ENCODE data around the gene UNC5B.

Gene UNC5B

GRCh38 chr10:71316056-71316785 lies 103.9 kb downstream of the UNC5B start:
- TF ChIP-seq CTCF (conservative IDR thresholded peaks at IDR 0.05), result no peak
- H3K27ac ChIP-seq, result no peak overlapping the region

DNA sequence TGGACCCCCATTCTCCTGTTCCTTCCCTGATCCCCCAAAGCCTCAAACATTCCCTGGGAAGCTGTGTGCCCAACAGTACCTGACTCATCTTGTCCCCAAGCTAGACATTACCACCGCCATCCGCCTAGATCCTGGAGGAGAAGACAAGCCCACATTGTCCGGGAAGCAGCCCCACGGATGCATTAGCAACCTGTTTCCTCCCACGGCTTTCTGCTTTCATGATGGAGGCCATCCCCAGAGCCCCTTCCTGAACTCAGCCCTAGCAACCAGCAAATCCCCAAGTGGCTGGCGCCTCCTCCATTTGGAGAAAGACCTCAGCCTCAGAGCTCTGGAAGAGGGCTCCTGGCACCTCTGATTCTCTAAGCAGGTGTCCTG lies 104.4 kb downstream of the UNC5B start:
- H3K27ac ChIP-seq, result no peak overlapping the region
- TF ChIP-seq CTCF (conservative IDR thresholded peaks at IDR 0.05), result no peak

GRCh38 chr10:71317739-71318138 lies 105.4 kb downstream of the UNC5B start:
- H3K27ac ChIP-seq, result no peak overlapping the region
- TF ChIP-seq CTCF (conservative IDR thresholded peaks at IDR 0.05), result no peak

DNA sequence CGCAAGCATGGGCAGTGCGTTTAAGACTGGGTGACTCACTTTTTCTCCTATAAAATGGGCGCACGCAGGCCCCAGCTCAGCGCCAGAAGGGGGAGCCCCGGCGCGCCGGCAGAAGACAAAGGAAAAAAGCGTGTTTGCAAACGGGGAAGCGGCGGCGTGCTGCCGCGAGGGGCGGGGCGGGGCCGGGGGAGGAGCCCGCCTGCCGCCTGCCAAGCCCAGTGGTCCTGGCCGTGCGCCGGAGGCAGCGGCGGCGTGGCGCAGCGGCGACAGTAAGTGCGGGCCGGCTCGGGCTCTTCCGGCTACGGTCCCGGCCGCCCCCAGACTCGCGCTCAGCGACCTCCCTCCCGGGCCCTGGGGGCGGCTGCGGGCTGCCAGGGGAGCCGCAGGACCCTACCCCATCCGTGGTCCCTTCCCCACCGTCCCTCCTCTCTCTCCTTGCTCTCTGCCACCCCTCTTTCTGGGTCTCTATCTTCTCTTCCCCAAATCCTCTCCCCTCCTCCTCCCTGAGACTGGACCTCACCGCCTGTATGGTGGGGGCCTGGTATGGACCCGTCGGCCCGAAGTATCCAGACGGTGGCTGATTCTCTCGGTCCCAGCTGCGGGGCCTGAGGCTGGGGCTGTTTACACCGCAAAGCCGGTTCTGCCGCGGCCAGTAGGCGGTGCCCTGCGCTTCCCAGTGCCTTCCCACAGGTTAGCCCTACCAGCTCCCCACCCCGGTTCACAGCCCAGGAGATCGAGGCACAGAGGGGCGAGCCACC lies 106.9 kb downstream of the UNC5B start, which contains the start of gene SLC29A3:
Gene SLC29A3, plus strand, starts transcription at position 218 of the 758 bp plus-strand sequence. Its CDS starts 51 bp downstream, at position 269.
- peak within 1 kb of the TSS; percentile 81 for H3K27ac ChIP-seq
- TF ChIP-seq CTCF (conservative IDR thresholded peaks at IDR 0.05), result peak; percentile 81

GRCh38 chr10:71319800-71320392 lies 107.5 kb downstream of the UNC5B start:
- H3K27ac ChIP-seq, result peak overlapping the region; percentile 81
- TF ChIP-seq CTCF (conservative IDR thresholded peaks at IDR 0.05), result peak; percentile 35

- H3K27ac ChIP-seq, result no peak overlapping the region; the same call in 1 of the 2 replicates
- TF ChIP-seq CTCF (conservative IDR thresholded peaks at IDR 0.05), result no peak
Measured at GRCh38 chr10:71320592-71320991, 108.2 kb downstream of the UNC5B start.

- H3K27ac ChIP-seq, result no peak overlapping the region
- no peak for TF ChIP-seq CTCF (conservative IDR thresholded peaks at IDR 0.05)
Measured at GRCh38 chr10:71321386-71321785, 109.0 kb downstream of the UNC5B start.
